Forelimb muscle (tissue), 1 donor: ENCODE results near the gene ADCK1. TPM values are rescaled to one million over a fixed set of nuclear protein-coding genes. Genes with fewer than 3 reads are reported as not detected.
"Not testable (repeated sequence)": the region's sequence is repeated elsewhere in the genome, so short reads cannot be mapped to it uniquely, and the experiment has no call there.

Experiments
- DNase-seq: peaks from one replicate; pipeline ENCODE4 v3.0.0-alpha.2; 2013; ENCODE audit warnings: low read depth
- polyA plus RNA-seq: library from polyadenylated mRNA; unstranded; fragments of 120-200 nt; gene quantifications from one replicate; pipeline ENCODE4 v1.2.1, GENCODE V29; 2013; ENCODE audit not compliant: insufficient read length

The ADCK1 gene
- polyA plus RNA-seq, result 7.2 TPM

DNA sequence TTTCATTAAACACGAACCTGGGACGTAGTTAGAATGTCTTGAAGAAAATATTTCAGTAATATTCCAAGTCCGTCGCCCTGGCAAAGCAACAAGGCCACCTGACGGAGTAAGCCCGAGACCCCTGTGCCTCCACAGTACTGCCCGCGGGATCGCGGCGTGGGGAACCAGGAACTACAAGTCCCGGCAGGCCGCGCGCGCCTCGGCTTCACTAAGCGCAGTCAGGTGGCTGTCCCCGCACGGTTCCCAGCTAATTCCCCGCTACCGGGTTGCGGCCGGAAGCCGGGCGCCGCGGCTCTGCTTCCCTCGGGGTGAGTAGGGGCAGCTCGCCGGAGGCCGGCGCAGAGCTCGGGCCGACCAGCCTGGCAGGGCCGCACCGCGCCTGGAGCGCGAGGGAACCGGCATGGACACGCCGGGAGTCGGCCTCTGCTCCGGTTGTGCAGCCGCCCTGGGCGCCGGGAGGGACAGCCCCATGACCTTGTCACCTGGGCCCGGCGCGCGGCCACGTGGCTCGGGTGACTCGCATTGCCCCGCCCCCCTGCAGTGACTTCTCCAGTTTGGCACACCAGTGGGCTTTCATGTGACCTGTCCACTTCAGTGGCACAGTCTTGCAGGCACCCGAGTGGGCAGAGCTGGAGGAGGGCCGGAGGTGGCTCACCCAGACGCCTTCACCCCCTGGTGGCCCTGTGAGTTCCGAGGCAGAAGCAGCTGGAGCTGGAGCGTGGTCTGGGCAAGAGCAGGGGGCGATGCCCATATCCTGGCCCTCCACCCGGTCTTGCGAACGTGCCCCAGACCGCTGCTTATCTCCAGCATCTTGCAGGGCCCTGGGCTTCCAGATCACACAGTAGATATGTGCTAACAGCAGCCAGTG is at the start of gene ADCK1:
TSS of gene ADCK1 (plus strand) at position 247 of the 868 bp plus-strand sequence. CDS start 18,870 bp downstream, outside the sequence.
- peak; percentile 32 for DNase-seq

DNA sequence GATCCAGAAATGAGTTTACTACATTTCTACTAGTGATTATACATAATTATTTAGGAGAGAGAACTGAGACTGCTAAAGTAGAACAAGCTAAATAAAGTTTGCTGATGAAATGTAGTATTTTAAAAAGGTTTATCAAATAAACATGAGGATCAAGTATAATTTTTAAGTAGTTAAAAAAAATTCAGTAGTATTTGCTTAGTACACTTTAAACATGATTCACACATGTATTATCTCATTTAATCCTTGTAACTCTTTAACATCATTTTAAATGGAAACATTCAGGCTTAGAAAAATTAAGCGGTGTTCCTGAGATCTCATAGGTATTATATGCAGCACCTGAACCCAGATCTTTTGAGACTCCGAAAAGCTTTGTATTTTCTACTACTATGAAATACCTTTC is 47.6 kb upstream of the ADCK1 start:
- no peak for DNase-seq

DNA sequence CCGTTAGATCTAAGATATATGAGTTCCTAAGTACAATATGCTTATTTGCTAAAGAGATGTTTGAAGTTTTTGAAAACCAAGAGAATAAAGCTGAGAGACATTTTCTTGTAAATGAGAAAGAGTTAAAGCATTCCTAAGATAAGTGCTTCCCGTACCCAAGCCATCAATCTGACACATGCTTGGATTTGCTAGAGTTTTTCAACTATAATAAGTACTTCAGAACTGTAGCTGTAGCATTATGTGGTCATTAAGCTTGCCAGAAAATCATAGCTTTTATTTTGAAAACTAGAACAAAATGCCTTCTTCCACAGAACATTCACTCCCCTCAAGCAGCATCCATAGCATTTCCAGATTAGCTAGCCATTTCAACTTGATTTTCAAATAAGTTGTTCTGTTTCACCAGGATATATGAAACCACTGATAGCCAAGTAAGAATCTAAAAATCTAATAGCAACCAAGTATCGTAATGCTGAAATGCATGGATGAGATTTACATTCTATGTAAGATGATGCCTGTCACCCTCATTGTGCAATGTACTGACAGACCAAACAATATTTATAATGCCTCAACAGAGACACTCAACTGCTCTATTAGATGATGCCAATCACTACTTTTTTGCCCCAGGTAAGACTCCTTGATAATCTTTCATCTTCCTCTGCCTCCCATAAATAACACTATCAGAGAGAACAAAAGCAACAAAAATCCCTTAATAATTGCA is 47.0 kb upstream of the ADCK1 start:
- DNase-seq, result no peak

DNA sequence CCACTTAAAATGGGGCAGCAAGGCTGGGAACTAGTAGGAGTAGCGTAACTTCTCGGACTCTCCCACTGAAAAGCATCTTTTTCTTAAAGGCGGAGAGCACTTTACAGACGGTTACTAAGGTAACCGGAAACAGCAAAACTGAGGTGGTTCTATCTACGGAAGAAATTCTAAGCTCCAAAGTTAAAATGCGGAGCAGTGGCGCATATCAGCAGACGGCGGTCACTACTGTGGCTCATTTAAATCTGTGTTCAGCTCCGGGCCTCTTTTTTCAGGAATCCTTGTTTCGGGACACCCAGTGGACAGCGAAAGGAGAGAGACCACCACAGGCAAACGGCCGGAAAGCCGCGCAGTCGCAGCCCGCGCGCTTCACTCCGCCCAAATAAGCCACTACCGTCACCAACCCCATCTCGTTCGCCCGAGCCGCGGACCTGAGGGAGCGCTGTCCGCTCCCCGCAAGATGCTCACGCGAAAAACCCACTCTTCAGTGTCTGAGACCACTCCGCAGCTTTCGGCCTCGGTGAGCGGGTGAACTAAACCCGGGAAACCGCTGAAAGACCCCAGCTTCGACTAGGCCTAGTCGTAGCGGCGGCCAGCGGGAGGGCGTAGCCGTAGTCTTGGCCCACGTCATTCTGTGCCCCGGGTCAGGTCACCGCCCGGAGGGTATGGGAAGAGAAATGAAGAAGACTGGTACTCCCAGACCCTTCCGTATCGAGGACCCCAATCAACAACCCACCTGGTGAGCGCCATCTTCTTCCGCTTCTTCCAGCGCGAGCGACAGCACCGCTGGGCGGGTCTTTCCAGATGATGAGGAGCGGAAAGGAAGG is 39.3 kb upstream of the ADCK1 start, which contains the start of gene SNW1:
TSS of gene SNW1 (minus strand) at position 776 of the 824 bp plus-strand sequence. CDS start at position 747, 29 bp downstream.
- peak; percentile 17 for DNase-seq

GRCh38 chr14:77761205-77761931 is 38.5 kb upstream of the ADCK1 start:
- DNase-seq, result peak; percentile 96

GRCh38 chr14:77763316-77763715 is 36.6 kb upstream of the ADCK1 start:
- no peak for DNase-seq

GRCh38 chr14:77763978-77764377 is 35.9 kb upstream of the ADCK1 start:
- no peak for DNase-seq

DNA sequence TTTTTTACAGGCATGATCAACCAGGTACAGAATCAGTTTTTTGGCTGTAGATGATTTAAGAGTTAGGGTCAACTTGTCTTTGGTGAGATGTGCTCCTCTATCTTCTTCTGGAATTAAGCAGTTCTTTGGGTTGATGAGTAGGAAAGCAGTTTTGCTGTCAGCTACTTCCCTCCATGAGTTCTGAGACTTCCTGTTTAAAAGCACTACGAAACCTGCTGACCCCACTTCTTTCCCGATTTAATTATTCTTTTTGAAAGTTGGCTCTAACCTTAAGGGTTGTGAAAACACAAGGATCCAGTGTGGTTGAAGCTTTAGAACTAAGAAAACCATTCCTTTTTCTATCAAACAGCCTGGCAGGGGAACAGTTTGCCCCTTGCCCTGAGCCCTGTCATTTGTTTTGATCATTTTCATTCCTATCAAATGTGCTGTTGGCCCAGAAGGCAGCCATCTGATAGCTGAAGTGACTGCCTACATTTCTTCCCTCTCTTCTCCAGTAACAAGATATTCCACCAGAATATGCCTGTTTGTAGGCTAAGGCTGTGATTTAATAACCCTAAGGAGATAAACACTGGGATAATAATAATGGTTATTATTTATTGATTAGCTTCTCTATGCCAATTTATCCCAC is 31.4 kb upstream of the ADCK1 start:
- DNase-seq, result not testable (repeated sequence)

- DNase-seq, result not testable (repeated sequence)
These were observed 25.9 kb upstream of the ADCK1 start for GRCh38 chr14:77773966-77774365.

DNA sequence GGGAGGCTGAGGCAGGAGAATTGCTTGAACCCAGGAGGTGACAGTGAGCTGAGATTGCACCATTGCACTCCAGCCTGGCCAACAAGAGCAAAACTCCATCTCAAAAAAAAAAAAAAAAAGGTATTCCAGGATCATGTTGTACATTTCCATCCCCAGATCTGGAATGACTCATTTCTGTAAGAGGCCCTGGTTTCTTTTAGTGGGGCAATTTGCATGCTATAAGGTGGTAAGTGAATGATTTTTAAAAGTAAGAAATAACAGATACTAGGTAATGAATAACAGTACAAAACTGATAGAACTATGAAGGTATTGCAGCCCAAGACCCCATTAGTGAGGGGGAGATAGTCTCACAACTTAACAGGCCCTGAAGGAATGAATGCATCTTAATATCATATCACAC is 17.7 kb upstream of the ADCK1 start:
- DNase-seq, result no peak

GRCh38 chr14:77786148-77786547 is 13.8 kb upstream of the ADCK1 start:
- no peak for DNase-seq

- DNase-seq, result no peak
These were observed 9.2 kb upstream of the ADCK1 start for GRCh38 chr14:77790566-77791224.

DNA sequence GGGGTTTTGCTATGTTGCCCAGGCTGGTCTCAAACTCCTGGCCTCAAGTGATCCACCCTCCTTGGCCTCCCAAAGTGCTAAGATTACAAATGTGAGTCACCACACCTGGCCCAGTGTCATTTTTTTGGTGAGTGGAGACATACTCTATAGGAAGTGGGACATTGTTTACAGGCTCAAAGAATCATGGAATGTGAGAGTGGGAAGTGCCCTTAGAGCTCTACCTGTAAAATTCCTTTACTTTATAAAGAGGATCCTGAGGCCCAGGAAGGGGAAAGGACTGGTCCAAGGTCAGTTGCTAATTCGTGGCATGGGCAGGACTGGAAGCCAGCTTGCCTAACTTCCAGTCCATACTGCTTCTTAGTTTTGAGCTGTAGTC is 8.7 kb upstream of the ADCK1 start:
- DNase-seq, result no peak

GRCh38 chr14:77793255-77793654 is 6.7 kb upstream of the ADCK1 start:
- DNase-seq, result not testable (repeated sequence)

DNA sequence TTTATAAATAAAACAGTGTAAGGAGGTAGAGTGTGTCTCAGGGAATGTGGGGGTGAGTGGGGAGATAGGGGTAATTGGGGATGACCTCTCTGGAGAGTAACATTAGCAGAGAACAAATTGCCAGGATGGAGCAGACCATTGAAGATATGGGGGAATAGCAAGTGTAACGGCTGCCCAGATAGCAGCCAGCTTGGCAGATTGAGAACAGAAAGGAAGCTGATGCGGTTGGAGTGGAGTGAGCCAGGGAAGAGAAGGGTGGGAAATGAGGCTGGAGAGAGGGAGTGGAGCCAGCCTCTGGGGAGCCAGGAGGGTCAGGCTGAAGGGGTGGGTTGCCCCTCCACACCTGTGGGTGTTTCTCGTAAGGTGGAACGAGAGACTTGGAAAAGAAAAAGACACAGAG is 5.6 kb upstream of the ADCK1 start:
- DNase-seq, result no peak

DNA sequence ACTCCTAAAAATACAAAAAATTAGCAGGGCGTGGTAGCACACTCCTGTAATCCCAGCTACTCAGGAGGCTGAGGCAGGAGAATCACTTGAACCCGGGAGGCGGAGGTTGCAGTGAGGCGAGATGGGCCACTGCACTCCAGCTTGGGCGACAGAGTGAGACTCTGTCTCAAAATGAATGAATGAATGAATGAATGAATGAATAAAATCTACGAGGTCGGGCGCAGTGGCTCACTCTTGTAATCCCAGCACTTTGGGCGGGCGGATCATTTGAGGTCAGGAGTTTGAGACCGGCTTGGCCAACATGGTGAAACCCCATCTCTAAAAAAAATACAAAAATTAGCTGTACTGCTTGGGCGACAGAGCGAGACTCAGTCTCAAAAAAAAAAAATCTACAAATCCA is 453 bp upstream of the ADCK1 start:
- not testable (repeated sequence) for DNase-seq

GRCh38 chr14:77800814-77801213 is 905 bp downstream of the ADCK1 start:
- no peak for DNase-seq

DNA sequence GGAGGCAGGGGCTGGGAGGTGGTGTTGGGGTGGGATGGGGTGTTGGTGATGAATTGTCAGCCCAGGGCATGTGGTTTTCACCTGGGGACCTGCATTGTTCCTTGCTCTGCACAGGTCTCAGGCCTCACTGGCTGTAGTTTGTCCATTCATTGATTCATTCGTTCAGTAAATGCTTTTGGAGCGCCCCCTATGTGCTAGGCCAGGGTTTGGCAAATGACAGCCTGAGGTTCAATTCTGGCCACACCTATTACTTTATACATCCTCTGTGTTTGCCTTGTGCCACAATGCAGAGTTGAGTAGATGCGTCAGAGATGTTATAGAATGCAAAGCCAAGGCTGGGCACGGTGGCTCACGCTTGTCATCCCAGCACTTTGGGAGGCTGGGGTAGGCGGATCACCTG is 4.7 kb downstream of the ADCK1 start:
- DNase-seq, result no peak

DNA sequence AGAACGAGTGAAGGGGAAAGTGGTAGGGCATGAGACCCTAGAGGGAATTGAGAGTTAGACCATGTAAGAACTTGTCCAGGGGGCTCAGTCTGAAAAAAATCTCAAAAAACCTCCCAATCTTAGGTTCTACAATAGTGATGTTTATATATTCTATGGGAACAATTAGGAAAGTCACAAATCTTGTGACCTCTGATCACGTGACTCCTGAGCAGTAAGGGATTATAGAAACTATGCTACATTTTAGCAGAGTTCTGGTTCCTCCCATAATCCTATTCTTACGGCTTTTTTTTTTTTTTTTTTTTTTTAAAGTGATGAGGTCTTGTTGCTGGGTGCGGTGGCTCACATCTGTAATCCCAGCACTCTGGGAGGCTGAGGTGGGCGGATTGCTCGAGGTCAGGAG is 5.8 kb downstream of the ADCK1 start:
- no peak for DNase-seq

- no peak for DNase-seq
These were observed 8.3 kb downstream of the ADCK1 start for GRCh38 chr14:77808250-77808649.
